Spinal cord (tissue), 10 donors: ENCODE results near the gene ALKAL2. TPM values are rescaled to one million over a fixed set of nuclear protein-coding genes. Genes with fewer than 3 reads are reported as not detected.

Experiments
- DNase-seq, 6 donors: peaks; one replicate each; pipeline versions ENCODE4 v3.0.0 to v3.0.0-alpha.2; 2013 to 2015; ENCODE audit warnings: low spot score in 6 of 6, low read depth in 4 of 6
- H3K27ac ChIP-seq: one replicate; pipeline ENCODE4 v1.5.1; 2013; ENCODE audit warnings: low read depth, low read length, control low read depth
- H3K27me3 ChIP-seq: one replicate; pipeline ENCODE4 v1.6.1; 2013; ENCODE audit warnings: low read length; ENCODE audit not compliant: control insufficient read depth, insufficient read depth
- H3K36me3 ChIP-seq: one replicate; pipeline ENCODE4 v1.6.1; 2013; ENCODE audit warnings: low read length; ENCODE audit not compliant: control insufficient read depth, insufficient read depth
- H3K4me1 ChIP-seq: one replicate; pipeline ENCODE4 v1.6.1; 2013; ENCODE audit warnings: low read length; ENCODE audit not compliant: control insufficient read depth, insufficient read depth
- H3K4me3 ChIP-seq: one replicate; pipeline ENCODE4 v1.5.1; 2013; ENCODE audit warnings: low read depth, low read length, control low read depth
- H3K9me3 ChIP-seq: one replicate; pipeline ENCODE4 v1.6.1; 2013; ENCODE audit warnings: low read length; ENCODE audit not compliant: control insufficient read depth, insufficient read depth
- WGBS: methylation state at CpG from one replicate; pipeline ENCODE4 v1.1.5; 2013; ENCODE audit warnings: missing lambda C conversion rate; ENCODE audit not compliant: insufficient coverage; 5-methylcytosine and 5-hydroxymethylcytosine counted together
- polyA plus RNA-seq, 2 donors: library from polyadenylated mRNA; unstranded; fragments of 120-200 nt; gene quantifications; one replicate each; pipeline ENCODE4 v1.2.1, GENCODE V29; 2013; ENCODE audit not compliant: insufficient read length in 2 of 2
- total RNA-seq, 2 donors: library from RNA; depleted of rRNA in 1 of 2; stranded (reverse); fragments of 120-200 nt in 1 of 2; fragments of >200 nt in 1 of 2; gene quantifications; one replicate each; pipeline versions ENCODE4 v1.2.3 to v1.2.4, GENCODE V29; 2013 to 2014
- donor health status: healthy.

The ALKAL2 gene
- total and polyA plus RNA-seq, 4 donors, result 0.88 to 5.3 (median 3.4) TPM

- Histone ChIP-seq H3K36me3 (peaks cover 3% of the 10 kb centered on the region), H3K4me1 (no peaks in the 10 kb centered on the region), H3K4me3 (no peak overlapping the region), H3K9me3 (peaks cover 1% of the 10 kb centered on the region), H3K27me3 (no peaks in the 10 kb centered on the region), H3K27ac (no peak overlapping the region)
- peak in 1 of 6 donors; percentile 44 for DNase-seq
- 47% methylated on average over 3 of the region's 7 CpGs for WGBS
These were observed 33.6 kb downstream of the ALKAL2 start for GRCh38 chr2:254241-254640.

DNA sequence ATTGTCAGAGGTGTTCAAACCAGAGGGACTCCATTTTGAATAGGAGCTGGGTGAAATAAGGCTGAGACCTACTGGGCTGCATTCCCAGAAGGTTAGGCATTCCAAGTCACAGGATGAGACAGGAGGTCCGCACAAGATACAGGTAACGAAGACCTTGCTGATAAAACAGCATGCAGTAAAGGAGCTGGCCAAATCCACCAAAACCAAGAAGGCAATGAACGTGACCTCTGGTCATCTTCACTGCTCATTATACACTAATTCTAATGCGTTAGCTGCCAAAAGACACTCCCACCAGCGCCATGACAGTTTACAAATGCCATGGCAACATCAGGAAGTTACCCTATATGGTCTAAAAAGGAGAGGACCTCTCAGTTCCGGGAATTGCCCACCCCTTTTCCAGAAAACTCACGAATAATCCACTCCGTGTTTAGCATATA, 34.7 kb downstream of the ALKAL2 start:
- no peaks in the 10 kb centered on the region for H3K27me3 ChIP-seq
- WGBS, result 92% methylated on average over 2 of the region's 8 CpGs
- H3K4me1 ChIP-seq, result no peaks in the 10 kb centered on the region
- no peaks in the 10 kb centered on the region for H3K9me3 ChIP-seq
- peaks cover 3% of the 10 kb centered on the region for H3K36me3 ChIP-seq
- H3K27ac ChIP-seq, result no peak overlapping the region
- no peak overlapping the region for H3K4me3 ChIP-seq
- no peak for DNase-seq

DNA sequence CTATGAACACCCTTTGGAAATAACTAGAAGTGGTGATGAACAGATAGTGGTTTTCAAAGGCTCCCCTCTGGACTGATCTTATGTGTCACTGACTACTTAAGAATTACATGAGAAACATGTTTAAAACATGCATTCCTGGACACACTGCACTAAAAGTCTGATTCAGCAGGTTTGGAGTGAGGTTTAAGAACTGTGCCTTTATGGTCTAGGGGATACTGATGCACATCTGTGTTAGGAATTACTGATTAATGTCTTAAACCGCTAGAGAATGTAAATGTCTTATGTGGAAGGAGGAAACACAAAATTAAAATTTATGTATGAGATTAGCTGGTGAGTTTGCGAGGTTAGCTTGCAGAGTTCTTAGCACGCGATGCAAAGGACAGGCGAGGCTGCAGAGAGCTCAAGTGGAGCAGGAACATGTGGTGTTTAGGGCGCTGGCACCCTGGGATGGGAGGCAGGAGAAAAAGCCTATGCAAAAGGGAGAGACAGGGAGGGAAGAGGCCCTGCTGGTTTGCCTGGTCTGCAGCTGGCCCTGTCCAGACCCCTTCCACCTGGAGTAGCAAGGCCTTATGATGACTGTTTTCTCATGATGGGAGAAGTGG, 35.8 kb downstream of the ALKAL2 start:
- Histone ChIP-seq H3K4me1 (no peaks in the 10 kb centered on the region), H3K36me3 (peaks cover 3% of the 10 kb centered on the region), H3K9me3 (no peaks in the 10 kb centered on the region), H3K27ac (no peak overlapping the region), H3K4me3 (no peak overlapping the region), H3K27me3 (no peaks in the 10 kb centered on the region)
- DNase-seq, result no peak
- WGBS, result 89% methylated on average over 6 of the region's 6 CpGs

DNA sequence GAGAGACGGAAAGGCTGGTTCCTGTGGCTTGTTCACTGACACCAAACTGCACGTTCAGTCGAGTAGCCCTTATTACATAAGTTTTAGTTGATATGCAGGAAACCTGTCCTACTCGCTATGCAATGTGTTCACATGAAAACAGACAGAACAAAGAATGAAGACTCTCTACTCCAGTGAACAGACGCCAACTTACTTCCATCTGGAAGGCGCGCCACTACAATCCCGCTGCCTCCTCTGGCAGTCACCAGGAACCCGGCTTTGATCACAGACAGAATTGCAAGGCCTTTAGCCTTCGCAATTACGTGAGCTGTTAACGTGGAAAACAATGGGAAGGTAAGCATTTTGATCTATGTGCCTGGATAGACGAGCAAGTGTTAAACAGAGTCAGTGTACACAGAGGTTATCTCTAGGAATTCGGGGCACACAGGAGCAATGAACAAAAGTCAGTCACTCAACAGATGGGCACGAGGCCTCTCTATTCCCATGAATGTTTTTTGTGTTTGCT, 38.3 kb downstream of the ALKAL2 start:
- H3K36me3 ChIP-seq, result peaks cover 12% of the 10 kb centered on the region
- no peak overlapping the region for H3K4me3 ChIP-seq
- H3K27me3 ChIP-seq, result no peaks in the 10 kb centered on the region
- no peaks in the 10 kb centered on the region for H3K4me1 ChIP-seq
- WGBS, result 90% methylated on average over 8 of the region's 15 CpGs
- no peaks in the 10 kb centered on the region for H3K9me3 ChIP-seq
- no peak overlapping the region for H3K27ac ChIP-seq
- DNase-seq, result peak in 1 of 6 donors; percentile 15

DNA sequence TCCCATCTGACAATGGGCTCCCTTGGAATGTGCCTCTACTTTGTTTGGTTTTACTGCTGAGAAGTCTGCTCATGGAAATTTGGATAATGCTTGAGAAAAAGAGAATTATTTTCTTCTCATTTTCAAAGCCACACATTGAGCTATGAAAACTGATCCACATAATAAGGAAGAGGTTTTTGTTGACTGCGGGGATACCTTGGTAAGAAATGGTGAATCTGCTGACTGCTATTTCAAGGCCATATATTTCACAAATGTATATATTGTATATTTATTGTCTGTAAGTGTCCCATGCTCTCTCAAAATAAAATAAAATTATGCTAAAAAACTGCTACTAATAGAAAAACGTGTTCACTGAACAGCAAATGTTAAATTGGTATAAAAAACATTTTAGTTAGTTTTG, 39.2 kb downstream of the ALKAL2 start:
- no peaks in the 10 kb centered on the region for H3K27me3 ChIP-seq
- H3K36me3 ChIP-seq, result peaks cover 18% of the 10 kb centered on the region
- H3K9me3 ChIP-seq, result no peaks in the 10 kb centered on the region
- H3K4me3 ChIP-seq, result no peak overlapping the region
- H3K4me1 ChIP-seq, result no peaks in the 10 kb centered on the region
- no peak for DNase-seq
- no peak overlapping the region for H3K27ac ChIP-seq
- WGBS, result no CpG with 5 or more reads among the region's 2 CpGs

- peaks cover 18% of the 10 kb centered on the region for H3K36me3 ChIP-seq
- WGBS, result 10% methylated on average over 1 of the region's 6 CpGs
- H3K4me3 ChIP-seq, result no peak overlapping the region
- no peaks in the 10 kb centered on the region for H3K4me1 ChIP-seq
- no peaks in the 10 kb centered on the region for H3K9me3 ChIP-seq
- H3K27ac ChIP-seq, result no peak overlapping the region
- DNase-seq, result peak in 2 of 6 donors; percentile 63 to 70
- no peaks in the 10 kb centered on the region for H3K27me3 ChIP-seq
These were observed 41.3 kb downstream of the ALKAL2 start for GRCh38 chr2:246489-247144.

- DNase-seq, result no peak
- Histone ChIP-seq H3K27ac (no peak overlapping the region), H3K27me3 (no peaks in the 10 kb centered on the region), H3K4me1 (no peaks in the 10 kb centered on the region), H3K4me3 (no peak overlapping the region), H3K36me3 (peaks cover 23% of the 10 kb centered on the region), H3K9me3 (no peaks in the 10 kb centered on the region)
- WGBS, result 98% methylated on average over 7 of the region's 7 CpGs
These were observed 43.3 kb downstream of the ALKAL2 start for GRCh38 chr2:244547-244946.

DNA sequence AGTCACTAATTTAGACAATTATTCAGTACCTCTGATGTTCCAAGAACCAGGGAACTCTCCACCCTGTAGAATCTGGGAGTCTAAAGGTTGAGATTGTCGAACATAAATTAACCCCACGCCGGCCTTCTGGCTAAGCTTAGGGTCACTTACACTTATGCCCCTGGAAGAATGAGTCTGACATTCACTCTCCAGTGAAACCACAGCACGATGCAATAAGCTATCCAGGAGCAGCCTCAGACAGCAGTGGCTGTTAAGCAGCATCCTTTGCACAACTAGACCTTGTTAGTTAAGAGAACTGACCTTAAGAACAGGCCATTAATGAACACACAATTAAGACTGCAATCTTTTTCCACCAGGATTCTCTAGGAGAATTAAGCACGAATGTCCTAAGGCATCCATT, 49.0 kb downstream of the ALKAL2 start:
- H3K27ac ChIP-seq, result no peak overlapping the region
- no peaks in the 10 kb centered on the region for H3K27me3 ChIP-seq
- peaks cover 9% of the 10 kb centered on the region for H3K36me3 ChIP-seq
- DNase-seq, result no peak
- WGBS, result 85% methylated on average over 4 of the region's 5 CpGs
- no peak overlapping the region for H3K4me3 ChIP-seq
- peaks cover 4% of the 10 kb centered on the region for H3K4me1 ChIP-seq
- no peaks in the 10 kb centered on the region for H3K9me3 ChIP-seq

- Histone ChIP-seq H3K4me3 (no peak overlapping the region), H3K27me3 (no peaks in the 10 kb centered on the region), H3K4me1 (peaks cover 4% of the 10 kb centered on the region), H3K27ac (no peak overlapping the region), H3K9me3 (no peaks in the 10 kb centered on the region), H3K36me3 (peaks cover 5% of the 10 kb centered on the region)
- DNase-seq, result peak in 1 of 6 donors; percentile 35
- WGBS, result 42% methylated on average over 2 of the region's 3 CpGs
These were observed 49.5 kb downstream of the ALKAL2 start for GRCh38 chr2:238431-238830.

- no peak overlapping the region for H3K4me3 ChIP-seq
- no peaks in the 10 kb centered on the region for H3K27me3 ChIP-seq
- no peak overlapping the region for H3K27ac ChIP-seq
- peaks cover 4% of the 10 kb centered on the region for H3K4me1 ChIP-seq
- peaks cover 5% of the 10 kb centered on the region for H3K36me3 ChIP-seq
- no peaks in the 10 kb centered on the region for H3K9me3 ChIP-seq
- 71% methylated on average over 4 of the region's 6 CpGs for WGBS
- no peak for DNase-seq
These were observed 50.0 kb downstream of the ALKAL2 start for GRCh38 chr2:237878-238277.
